Chondrocyte (in vitro differentiated cells): Measurements from ENCODE around the gene DHDH. TPM values are rescaled to one million over a fixed set of nuclear protein-coding genes. Genes with fewer than 3 reads are reported as not detected.
A peak's percentile ranks its signal among the peaks of the same experiment; 100 is the strongest.
"Not testable (repeated sequence)": the region's sequence is repeated elsewhere in the genome, so short reads cannot be mapped to it uniquely, and the experiment has no call there.

ENCODE experiments used
- DNase-seq: peaks from one replicate; pipeline ENCODE4 v3.0.0; 2021; ENCODE audit warnings: mixed read lengths, low spot score
- H3K27ac Mint-ChIP-seq: one replicate; pipeline ENCODE4 v1.8.0; 2021; ENCODE audit warnings: mild to moderate bottlenecking, moderate library complexity, mixed read lengths; ENCODE audit not compliant: unreplicated experiment
- H3K27me3 Mint-ChIP-seq: 2 replicates; pipeline ENCODE4 v1.8.0; 2021; ENCODE audit warnings: low read depth, mixed read lengths
- H3K36me3 Mint-ChIP-seq: 2 replicates; pipeline ENCODE4 v1.8.0; 2021; ENCODE audit warnings: low read depth, mixed read lengths
- H3K4me1 Mint-ChIP-seq: 2 replicates; pipeline ENCODE4 v1.8.0; 2021; ENCODE audit warnings: low read depth, mild to moderate bottlenecking, mixed read lengths
- H3K4me3 Mint-ChIP-seq: one replicate; pipeline ENCODE4 v1.8.0; 2021; ENCODE audit warnings: mild to moderate bottlenecking, moderate library complexity, mixed read lengths; ENCODE audit not compliant: unreplicated experiment
- H3K9me3 Mint-ChIP-seq: 2 replicates; pipeline ENCODE4 v1.8.0; 2021; ENCODE audit warnings: low read depth, mixed read lengths
- total RNA-seq: library from RNA; stranded (reverse); gene quantifications from 3 replicates; pipeline ENCODE4 v1.2.1, GENCODE V29; 2021
- TF ChIP-seq, protein P1 (sequence below): fragments of 200-600 bp; sonication (generic); IDR thresholded peaks from 2 replicates; pipeline ENCODE4 v1.5.0; 2021; ENCODE audit warnings: antibody characterized with exemption, mild to moderate bottlenecking, moderate library complexity

DHDH gene
- total RNA-seq, 1 donor from 2014 or later, result not detected

- Mint-ChIP-seq H3K9me3 (no peaks in the 10 kb centered on the region), H3K4me3 (no peak overlapping the region), H3K4me1 (peaks cover under 1% of the 10 kb centered on the region), H3K27ac (no peak overlapping the region), H3K36me3 (peaks cover 36% of the 10 kb centered on the region), H3K27me3 (no peaks in the 10 kb centered on the region)
- DNase-seq, result no peak
- TF ChIP-seq, protein P1, sequence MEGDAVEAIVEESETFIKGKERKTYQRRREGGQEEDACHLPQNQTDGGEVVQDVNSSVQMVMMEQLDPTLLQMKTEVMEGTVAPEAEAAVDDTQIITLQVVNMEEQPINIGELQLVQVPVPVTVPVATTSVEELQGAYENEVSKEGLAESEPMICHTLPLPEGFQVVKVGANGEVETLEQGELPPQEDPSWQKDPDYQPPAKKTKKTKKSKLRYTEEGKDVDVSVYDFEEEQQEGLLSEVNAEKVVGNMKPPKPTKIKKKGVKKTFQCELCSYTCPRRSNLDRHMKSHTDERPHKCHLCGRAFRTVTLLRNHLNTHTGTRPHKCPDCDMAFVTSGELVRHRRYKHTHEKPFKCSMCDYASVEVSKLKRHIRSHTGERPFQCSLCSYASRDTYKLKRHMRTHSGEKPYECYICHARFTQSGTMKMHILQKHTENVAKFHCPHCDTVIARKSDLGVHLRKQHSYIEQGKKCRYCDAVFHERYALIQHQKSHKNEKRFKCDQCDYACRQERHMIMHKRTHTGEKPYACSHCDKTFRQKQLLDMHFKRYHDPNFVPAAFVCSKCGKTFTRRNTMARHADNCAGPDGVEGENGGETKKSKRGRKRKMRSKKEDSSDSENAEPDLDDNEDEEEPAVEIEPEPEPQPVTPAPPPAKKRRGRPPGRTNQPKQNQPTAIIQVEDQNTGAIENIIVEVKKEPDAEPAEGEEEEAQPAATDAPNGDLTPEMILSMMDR, result no peak
Measured at GRCh38 chr19:48907671-48908070, 25.8 kb upstream of the DHDH start.

GRCh38 chr19:48909424-48910077, 23.9 kb upstream of the DHDH start:
- H3K27me3 Mint-ChIP-seq, H3K4me1 Mint-ChIP-seq, H3K4me3 Mint-ChIP-seq, H3K27ac Mint-ChIP-seq, DNase-seq, H3K9me3 Mint-ChIP-seq: not testable (repeated sequence)
- peaks cover 42% of the 10 kb centered on the region for H3K36me3 Mint-ChIP-seq

DNA sequence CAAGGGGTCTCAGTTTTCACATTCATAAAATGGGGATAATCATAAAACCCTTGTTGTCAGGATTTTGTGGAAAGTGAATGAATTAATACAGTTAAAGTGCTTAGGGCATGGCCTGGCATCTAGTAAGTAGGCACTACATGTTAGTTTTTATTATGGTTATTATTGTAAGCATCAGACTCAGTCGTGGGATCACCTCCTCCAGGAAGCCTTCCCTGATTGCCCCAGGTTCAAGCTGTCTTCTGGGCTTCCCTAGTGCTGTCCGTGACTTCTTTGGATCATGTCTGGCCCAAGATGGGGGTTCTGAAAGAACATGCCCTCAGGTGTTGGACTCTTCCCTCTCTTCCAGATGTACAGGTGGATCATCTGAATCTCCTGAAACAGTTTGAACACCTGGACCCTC, 22.7 kb upstream of the DHDH start:
- H3K4me3 Mint-ChIP-seq, result no peak overlapping the region
- DNase-seq, result no peak
- no peak overlapping the region for H3K27ac Mint-ChIP-seq
- TF ChIP-seq, protein P1, result no peak
- peaks cover 35% of the 10 kb centered on the region for H3K36me3 Mint-ChIP-seq
- H3K4me1 Mint-ChIP-seq, result no peaks in the 10 kb centered on the region
- no peaks in the 10 kb centered on the region for H3K9me3 Mint-ChIP-seq
- H3K27me3 Mint-ChIP-seq, result no peaks in the 10 kb centered on the region

- no peak overlapping the region for H3K4me3 Mint-ChIP-seq
Measured at GRCh38 chr19:48913114-48913889, 20.2 kb upstream of the DHDH start.

DNA sequence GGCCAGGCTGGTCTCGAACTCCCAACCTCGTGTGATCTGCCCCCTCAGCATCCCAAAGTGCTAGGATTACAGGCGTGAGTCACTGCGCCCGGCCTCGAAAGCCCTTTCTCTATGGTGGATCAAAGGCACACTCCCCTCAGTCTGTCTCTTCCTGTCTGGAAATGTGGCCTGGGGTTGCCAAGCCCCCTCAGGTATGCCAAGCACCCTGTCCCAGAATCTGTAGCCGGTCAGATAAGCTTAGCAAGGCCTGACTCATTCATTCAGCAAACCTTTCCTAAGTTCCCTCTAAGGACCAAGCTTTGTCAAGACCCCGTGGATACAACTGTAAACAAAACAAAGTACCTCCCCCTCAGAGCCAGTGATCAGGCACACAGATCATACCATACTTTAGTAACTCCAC, 19.3 kb upstream of the DHDH start:
- H3K4me1 Mint-ChIP-seq, result no peaks in the 10 kb centered on the region
- no peaks in the 10 kb centered on the region for H3K27me3 Mint-ChIP-seq
- no peaks in the 10 kb centered on the region for H3K9me3 Mint-ChIP-seq
- TF ChIP-seq, protein P1, result no peak
- H3K4me3 Mint-ChIP-seq, result no peak overlapping the region
- no peak overlapping the region for H3K27ac Mint-ChIP-seq
- H3K36me3 Mint-ChIP-seq, result peaks cover 40% of the 10 kb centered on the region
- no peak for DNase-seq

More at GRCh38 chr19:48913114-48913889, 20.2 kb upstream of the DHDH start:
- Mint-ChIP-seq H3K27ac (peak overlapping the region; percentile 63), H3K36me3 (peaks cover 33% of the 10 kb centered on the region), H3K9me3 (no peaks in the 10 kb centered on the region), H3K4me1 (no peaks in the 10 kb centered on the region), H3K27me3 (no peaks in the 10 kb centered on the region)
- TF ChIP-seq, protein P1, result no peak
- DNase-seq, result no peak
